Thymus (tissue), 11 donors: ENCODE measurements around the gene MED10. TPM values are rescaled to one million over a fixed set of nuclear protein-coding genes. Genes with fewer than 3 reads are reported as not detected.

Experiments used
- DNase-seq, 9 donors: peaks; one replicate each; pipeline ENCODE4 v3.0.0-alpha.2; 2013; ENCODE audit warnings: low spot score in 9 of 9, low read depth in 6 of 9, missing footprints in 1 of 9
- H3K27ac ChIP-seq, 2 donors: one replicate each; pipeline ENCODE4 v1.5.1; 2013; ENCODE audit warnings: control low read depth in 1 of 2, low read depth in 1 of 2, low read length in 1 of 2, mild to moderate bottlenecking in 1 of 2, moderate library complexity in 1 of 2
- H3K27me3 ChIP-seq, 2 donors: one replicate each; pipeline ENCODE4 v1.5.1; 2013; ENCODE audit warnings: low read length in 1 of 2; ENCODE audit not compliant: control insufficient read depth in 2 of 2, insufficient read depth in 1 of 2
- H3K36me3 ChIP-seq, 2 donors: one replicate each; pipeline ENCODE4 v1.5.1; 2013; ENCODE audit warnings: low read length in 1 of 2, mild to moderate bottlenecking in 1 of 2, moderate library complexity in 1 of 2; ENCODE audit not compliant: control insufficient read depth in 2 of 2, insufficient read depth in 2 of 2
- H3K4me1 ChIP-seq, 2 donors: one replicate each; pipeline ENCODE4 v1.5.1; 2013; ENCODE audit warnings: low read length in 2 of 2; ENCODE audit not compliant: control insufficient read depth in 2 of 2, insufficient read depth in 2 of 2
- H3K4me3 ChIP-seq, 2 donors: one replicate each; pipeline ENCODE4 v1.5.1; 2013; ENCODE audit warnings: low read length in 2 of 2, control low read depth in 1 of 2, mild to moderate bottlenecking in 1 of 2
- H3K9me3 ChIP-seq, 2 donors: one replicate each; pipeline ENCODE4 v1.5.1; 2013; ENCODE audit warnings: low read length in 1 of 2, mild to moderate bottlenecking in 1 of 2; ENCODE audit not compliant: control insufficient read depth in 2 of 2, insufficient read depth in 1 of 2
- WGBS: extraction: QIAGEN DNeasy Blood & Tissue Kit; methylation state at CpG from one replicate; pipeline ENCODE4 v1.1.7; 2013; 5-methylcytosine and 5-hydroxymethylcytosine counted together
- polyA plus RNA-seq: library from polyadenylated mRNA; stranded (reverse); fragments of 200-250 nt; gene quantifications from one replicate; pipeline ENCODE4 v1.2.3, GENCODE V29; 2013
- total RNA-seq: library from RNA; stranded (reverse); fragments of 120-200 nt; gene quantifications from one replicate; pipeline ENCODE4 v1.2.4, GENCODE V29; 2013
- donor health status: healthy.

Gene MED10
- total and polyA plus RNA-seq, 2 donors = 17.7 to 53.7 TPM

- H3K27ac ChIP-seq = no peak overlapping the region
- no peaks in the 10 kb centered on the region for H3K36me3 ChIP-seq
- 94% methylated on average over 1 of the region's 1 CpG for WGBS
- no peak for DNase-seq
- no peaks in the 10 kb centered on the region for H3K4me1 ChIP-seq
- no peaks in the 10 kb centered on the region for H3K9me3 ChIP-seq
- no peak overlapping the region for H3K4me3 ChIP-seq
- H3K27me3 ChIP-seq = peaks cover 0 to 4% of the 10 kb centered on the region in 2 donors
These were observed 7.9 kb upstream of the MED10 start for GRCh38 chr5:6386271-6386670.

- no peaks in the 10 kb centered on the region for H3K36me3 ChIP-seq
- no peaks in the 10 kb centered on the region for H3K9me3 ChIP-seq
- H3K4me1 ChIP-seq = no peaks in the 10 kb centered on the region
- no peak overlapping the region for H3K27ac ChIP-seq
- peaks cover 0 to 4% of the 10 kb centered on the region in 2 donors for H3K27me3 ChIP-seq
- 95% methylated on average over 9 of the region's 9 CpGs for WGBS
- H3K4me3 ChIP-seq = no peak overlapping the region
- no peak for DNase-seq
These were observed 6.5 kb upstream of the MED10 start for GRCh38 chr5:6384856-6385255.

- no peak overlapping the region for H3K27ac ChIP-seq
- no peak overlapping the region for H3K4me3 ChIP-seq
- no peaks in the 10 kb centered on the region for H3K36me3 ChIP-seq
- peaks cover 0 to 4% of the 10 kb centered on the region in 2 donors for H3K27me3 ChIP-seq
- H3K4me1 ChIP-seq = peaks cover 4 to 6% of the 10 kb centered on the region in 2 donors
- peaks cover 0 to 4% of the 10 kb centered on the region in 2 donors for H3K9me3 ChIP-seq
- WGBS = 56% methylated on average over 6 of the region's 6 CpGs
- no peak for DNase-seq
These were observed 5.0 kb upstream of the MED10 start for GRCh38 chr5:6383376-6383775.

GRCh38 chr5:6379246-6379645 is 899 bp upstream of the MED10 start:
- peaks cover 0 to 4% of the 10 kb centered on the region in 2 donors for H3K27me3 ChIP-seq
- no peak overlapping the region for H3K27ac ChIP-seq
- WGBS = 100% methylated on average over 4 of the region's 4 CpGs
- H3K9me3 ChIP-seq = peaks cover 0 to 4% of the 10 kb centered on the region in 2 donors
- H3K4me3 ChIP-seq = peak overlapping the region in 1 of 2 donors; percentile 91
- no peak for DNase-seq
- H3K36me3 ChIP-seq = peaks cover 16 to 24% of the 10 kb centered on the region in 2 donors
- H3K4me1 ChIP-seq = peaks cover 16 to 17% of the 10 kb centered on the region in 2 donors

- no peak for DNase-seq
- Histone ChIP-seq H3K4me1 (peaks cover 16 to 17% of the 10 kb centered on the region in 2 donors), H3K27ac (peak overlapping the region; percentile 3 to 30), H3K9me3 (peaks cover 0 to 4% of the 10 kb centered on the region in 2 donors), H3K27me3 (peaks cover 0 to 4% of the 10 kb centered on the region in 2 donors), H3K4me3 (peak overlapping the region; percentile 89 to 91), H3K36me3 (peaks cover 17 to 29% of the 10 kb centered on the region in 2 donors)
- WGBS = 6% methylated on average over 8 of the region's 8 CpGs
These were observed 388 bp upstream of the MED10 start for GRCh38 chr5:6378766-6379103.

GRCh38 chr5:6377582-6377904 is 804 bp downstream of the MED10 start:
- Histone ChIP-seq H3K27ac (no peak overlapping the region), H3K36me3 (peaks cover 28 to 41% of the 10 kb centered on the region in 2 donors), H3K4me3 (peak overlapping the region; percentile 89 to 91), H3K27me3 (no peaks in the 10 kb centered on the region), H3K9me3 (peaks cover 0 to 4% of the 10 kb centered on the region in 2 donors), H3K4me1 (peaks cover 16 to 17% of the 10 kb centered on the region in 2 donors)
- WGBS = 59% methylated on average over 6 of the region's 6 CpGs
- DNase-seq = no peak

GRCh38 chr5:6376974-6377520 is 1.3 kb downstream of the MED10 start:
- H3K9me3 ChIP-seq = peaks cover 0 to 4% of the 10 kb centered on the region in 2 donors
- peaks cover 16 to 17% of the 10 kb centered on the region in 2 donors for H3K4me1 ChIP-seq
- no peaks in the 10 kb centered on the region for H3K27me3 ChIP-seq
- peak overlapping the region; percentile 89 to 91 for H3K4me3 ChIP-seq
- no peak for DNase-seq
- H3K36me3 ChIP-seq = peaks cover 33 to 46% of the 10 kb centered on the region in 2 donors
- no peak overlapping the region for H3K27ac ChIP-seq
- WGBS = 95% methylated on average over 11 of the region's 11 CpGs

GRCh38 chr5:6373081-6373846 is 5.1 kb downstream of the MED10 start:
- Histone ChIP-seq H3K27ac (no peak overlapping the region), H3K36me3 (peaks cover 62 to 74% of the 10 kb centered on the region in 2 donors), H3K4me3 (no peak overlapping the region), H3K9me3 (no peaks in the 10 kb centered on the region), H3K4me1 (peaks cover 11 to 12% of the 10 kb centered on the region in 2 donors), H3K27me3 (no peaks in the 10 kb centered on the region)
- WGBS = 98% methylated on average over 17 of the region's 17 CpGs
- DNase-seq = no peak

- H3K36me3 ChIP-seq = peaks cover 64 to 74% of the 10 kb centered on the region in 2 donors
- no peaks in the 10 kb centered on the region for H3K27me3 ChIP-seq
- H3K4me3 ChIP-seq = no peak overlapping the region
- peaks cover 7% of the 10 kb centered on the region in 2 donors for H3K4me1 ChIP-seq
- no peaks in the 10 kb centered on the region for H3K9me3 ChIP-seq
- no peak overlapping the region for H3K27ac ChIP-seq
- WGBS = 96% methylated on average over 23 of the region's 23 CpGs
- no peak for DNase-seq
These were observed 5.9 kb downstream of the MED10 start for GRCh38 chr5:6372251-6373080.
